OCI-LY7 (cell line): ENCODE data around the gene CIC.

Experiments used
- EZH2phosphoT487 ChIP-seq: fragments of 200-600 bp; sonication (generic); IDR thresholded peaks from 2 replicates; pipeline ENCODE4 v1.6.1; 2018; ENCODE audit warnings: low read depth, borderline replicate concordance, mild to moderate bottlenecking, mixed run types, antibody characterized with exemption, low read length, moderate library complexity, mixed read lengths
- TF ChIP-seq, protein P1 (sequence below): fragments of 200-600 bp; sonication (generic); conservative IDR thresholded peaks from 2 replicates; pipeline ENCODE4 v1.5.1; 2014; ENCODE audit warnings: mild to moderate bottlenecking, antibody characterized with exemption, low read length, moderate library complexity, mixed read lengths

DNA sequence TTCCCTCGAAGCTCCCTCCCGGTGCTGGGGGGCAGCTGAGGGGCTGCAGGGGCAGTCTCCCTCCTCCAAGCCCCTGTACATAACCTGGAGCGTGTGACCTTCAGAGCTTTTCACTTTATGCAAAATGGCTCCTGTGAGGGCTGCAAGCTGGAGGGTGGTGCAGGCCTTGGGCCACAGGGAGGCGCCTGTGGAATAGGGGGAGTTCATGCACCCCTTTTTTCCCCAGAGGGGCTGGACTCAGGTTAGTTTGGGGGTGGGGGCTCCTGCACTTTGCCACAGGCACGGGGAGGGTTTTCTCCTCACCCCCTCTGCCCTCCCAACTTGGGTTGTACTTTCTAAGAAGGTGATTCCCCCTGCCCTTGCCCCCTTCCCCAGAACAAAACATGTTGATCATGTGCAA is 26.3 kb downstream of the CIC start:
- TF ChIP-seq, protein P1, sequence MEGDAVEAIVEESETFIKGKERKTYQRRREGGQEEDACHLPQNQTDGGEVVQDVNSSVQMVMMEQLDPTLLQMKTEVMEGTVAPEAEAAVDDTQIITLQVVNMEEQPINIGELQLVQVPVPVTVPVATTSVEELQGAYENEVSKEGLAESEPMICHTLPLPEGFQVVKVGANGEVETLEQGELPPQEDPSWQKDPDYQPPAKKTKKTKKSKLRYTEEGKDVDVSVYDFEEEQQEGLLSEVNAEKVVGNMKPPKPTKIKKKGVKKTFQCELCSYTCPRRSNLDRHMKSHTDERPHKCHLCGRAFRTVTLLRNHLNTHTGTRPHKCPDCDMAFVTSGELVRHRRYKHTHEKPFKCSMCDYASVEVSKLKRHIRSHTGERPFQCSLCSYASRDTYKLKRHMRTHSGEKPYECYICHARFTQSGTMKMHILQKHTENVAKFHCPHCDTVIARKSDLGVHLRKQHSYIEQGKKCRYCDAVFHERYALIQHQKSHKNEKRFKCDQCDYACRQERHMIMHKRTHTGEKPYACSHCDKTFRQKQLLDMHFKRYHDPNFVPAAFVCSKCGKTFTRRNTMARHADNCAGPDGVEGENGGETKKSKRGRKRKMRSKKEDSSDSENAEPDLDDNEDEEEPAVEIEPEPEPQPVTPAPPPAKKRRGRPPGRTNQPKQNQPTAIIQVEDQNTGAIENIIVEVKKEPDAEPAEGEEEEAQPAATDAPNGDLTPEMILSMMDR, result no peak
- TF ChIP-seq EZH2phosphoT487, result no peak
